ENCODE results near the gene AATK.
"Not testable (repeated sequence)": the region's sequence is repeated elsewhere in the genome, so short reads cannot be mapped to it uniquely, and the experiment has no call there.

AATK gene

DNA sequence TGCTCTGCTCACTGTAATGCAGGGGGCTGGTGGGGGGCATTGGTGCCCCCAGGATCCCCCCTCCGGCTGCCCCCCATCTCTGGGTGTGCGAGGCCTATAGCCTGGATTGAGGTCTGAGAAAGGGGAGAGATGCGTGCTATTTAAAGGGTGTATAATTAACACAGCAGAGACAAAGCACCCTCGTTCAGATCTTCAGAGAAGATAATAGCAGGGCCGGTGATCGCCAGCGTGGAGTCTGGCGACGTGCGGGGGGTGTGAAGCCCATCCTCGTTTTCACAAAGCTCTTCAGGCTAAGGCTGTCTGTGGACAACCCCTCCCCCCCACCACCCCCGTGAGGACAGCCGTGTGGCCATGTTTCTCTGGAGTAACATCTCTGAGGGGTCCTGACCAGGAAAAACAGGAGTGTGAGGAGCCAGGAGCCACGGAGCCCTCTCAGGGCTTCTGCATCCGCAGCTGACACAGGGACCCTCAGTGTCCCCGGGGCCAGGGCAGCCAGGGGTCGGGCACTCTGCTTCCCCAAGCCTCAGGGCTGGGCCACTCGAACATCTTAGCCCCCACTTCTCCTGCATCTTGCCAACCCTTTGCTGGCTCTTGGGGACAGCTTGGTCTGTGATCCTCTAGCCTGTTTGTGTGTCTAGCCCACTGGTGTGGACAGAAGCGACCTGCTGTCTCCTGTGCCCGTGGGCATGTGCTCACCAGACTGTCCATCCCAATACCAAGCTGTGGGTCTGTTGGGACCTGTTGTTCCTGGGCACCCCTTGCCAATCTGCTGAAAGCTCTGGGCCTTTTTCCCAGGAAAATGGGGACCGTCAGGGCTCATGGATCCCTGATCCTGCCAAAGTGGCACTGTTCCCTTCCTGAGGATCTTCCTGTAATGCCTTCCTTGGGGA is 72.2 kb downstream of the AATK start:
- DNase-seq (ENCODE audit: low read depth, low spot score): no peak

DNA sequence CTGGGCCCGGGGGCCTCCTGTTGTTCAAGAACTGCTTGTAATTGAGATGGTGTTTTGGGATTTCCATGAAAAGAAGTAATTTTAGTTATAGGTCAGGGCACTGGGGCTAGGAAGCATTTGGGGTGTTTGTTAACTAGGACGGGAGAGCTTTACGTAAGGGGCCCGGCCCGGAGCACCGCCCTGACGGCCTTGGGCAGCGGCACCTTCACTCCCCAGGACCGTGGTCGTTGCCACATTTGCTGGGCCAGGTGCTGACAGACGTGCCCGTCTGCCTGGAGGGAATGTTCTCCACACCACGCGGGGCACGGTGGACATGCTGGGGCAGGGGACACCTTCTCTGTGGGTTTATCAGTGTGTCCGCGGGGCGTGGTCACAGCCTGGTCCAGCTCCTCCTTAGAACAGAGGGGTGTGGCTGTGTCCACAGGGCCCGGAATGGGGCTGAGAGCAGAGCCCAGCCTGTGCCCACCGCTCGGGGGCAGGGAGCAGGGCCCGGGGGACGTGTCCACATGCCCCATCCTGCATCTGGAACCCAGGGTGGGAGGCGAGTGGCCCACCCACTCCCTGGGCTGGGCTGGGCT is 73.4 kb downstream of the AATK start:
- no peak for DNase-seq (ENCODE audit: low read depth, low spot score)

DNA sequence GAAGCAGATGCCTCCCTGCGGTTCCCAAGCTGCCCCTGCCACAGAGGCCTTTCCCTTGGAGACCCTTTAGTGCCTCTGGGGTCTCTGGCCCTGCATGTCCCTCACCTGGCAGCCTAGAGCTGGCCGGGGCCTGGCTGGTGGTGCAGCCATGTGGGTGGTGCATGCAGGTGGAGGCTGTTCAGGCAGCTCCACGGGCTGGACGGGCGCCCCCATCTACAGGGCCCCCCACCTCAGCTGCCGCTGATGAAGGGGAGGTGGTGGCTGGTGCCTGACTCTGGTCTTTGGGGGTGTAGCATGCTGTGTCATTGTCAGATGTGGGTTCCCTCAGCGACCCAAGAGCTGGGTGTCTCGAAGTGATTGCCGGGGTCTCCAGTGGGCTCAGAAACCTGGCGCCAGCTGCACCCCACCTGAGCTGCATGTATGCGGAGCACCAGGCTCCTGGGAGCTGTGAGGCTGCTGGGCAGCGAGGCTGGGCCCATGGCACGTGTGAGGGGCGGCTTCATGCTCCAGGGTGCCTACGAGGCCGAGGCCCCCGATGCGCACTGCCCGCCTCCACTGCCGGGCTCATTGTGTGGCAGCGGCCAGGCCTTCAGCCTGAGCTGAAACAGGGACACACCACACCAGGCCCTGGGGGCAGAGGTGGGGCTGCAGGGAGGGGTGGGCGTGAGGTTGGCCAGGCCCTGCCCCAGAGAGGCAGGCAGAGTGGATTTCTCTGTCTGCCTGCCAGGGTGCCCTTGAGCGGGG is 74.1 kb downstream of the AATK start:
- no peak for DNase-seq (ENCODE audit: low read depth, low spot score)

DNA sequence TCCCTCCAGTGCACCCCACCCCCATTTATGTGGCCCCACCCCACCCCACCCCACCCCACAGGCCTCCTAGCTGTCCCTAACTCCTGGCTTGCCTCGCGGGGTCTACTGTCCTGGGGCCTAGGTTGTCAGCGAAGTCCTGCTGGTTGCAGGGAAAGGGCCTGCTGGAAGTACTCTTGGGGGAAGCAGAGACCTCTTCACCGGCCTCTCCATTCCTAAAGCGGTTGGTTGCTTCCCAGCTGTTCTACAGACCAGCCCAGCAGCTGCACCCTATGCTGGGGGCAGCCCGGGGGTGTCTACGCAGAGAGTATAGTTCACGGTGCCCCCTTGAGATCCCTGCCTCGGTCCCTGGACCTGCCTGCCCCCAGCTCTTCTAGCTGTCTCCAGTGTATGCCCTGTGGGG is 74.9 kb downstream of the AATK start:
- no peak for DNase-seq (ENCODE audit: low read depth, low spot score)

DNA sequence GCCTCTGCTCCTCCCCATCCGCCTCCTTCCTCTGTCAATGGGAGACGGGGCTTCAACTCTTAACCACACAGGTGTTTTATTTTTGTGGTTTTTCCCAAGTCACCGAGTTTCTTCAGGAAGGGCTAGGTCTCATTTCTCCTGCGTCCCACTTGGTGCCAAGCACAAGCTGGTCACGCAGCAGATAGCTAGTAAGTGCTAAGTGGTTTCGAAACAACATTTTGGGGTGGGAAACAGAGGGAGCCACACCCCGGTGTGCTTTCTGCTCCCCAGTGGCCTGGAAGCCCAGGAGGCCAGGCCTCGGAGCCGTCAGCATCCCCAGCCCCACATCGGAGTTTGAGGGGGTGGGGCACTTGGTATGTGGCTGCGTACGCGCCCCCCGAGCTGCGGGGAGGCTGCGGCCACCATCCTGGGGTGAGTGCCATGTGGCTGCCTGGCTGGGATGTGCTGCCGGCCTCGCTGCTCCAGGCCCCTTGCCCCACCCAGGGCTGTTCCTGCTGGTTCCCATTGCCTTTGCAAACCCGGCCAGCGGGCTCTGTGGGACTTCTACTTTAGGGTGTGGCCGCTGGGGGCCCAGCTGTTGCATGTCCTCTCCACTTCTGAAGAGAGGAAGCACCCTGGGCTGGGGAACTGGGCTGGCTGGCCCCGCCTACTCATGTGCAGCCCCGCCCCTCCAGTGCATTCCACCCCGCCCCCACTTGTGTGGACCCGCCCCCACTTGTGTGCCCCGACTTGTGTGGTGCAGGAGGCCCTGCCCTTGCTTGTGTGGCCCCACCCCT is 75.5 kb downstream of the AATK start:
- no peak for DNase-seq (ENCODE audit: low read depth, low spot score)

GRCh38 chr17:81086789-81087551 is 79.1 kb downstream of the AATK start:
- no peak for DNase-seq (ENCODE audit: low read depth, low spot score)

DNA sequence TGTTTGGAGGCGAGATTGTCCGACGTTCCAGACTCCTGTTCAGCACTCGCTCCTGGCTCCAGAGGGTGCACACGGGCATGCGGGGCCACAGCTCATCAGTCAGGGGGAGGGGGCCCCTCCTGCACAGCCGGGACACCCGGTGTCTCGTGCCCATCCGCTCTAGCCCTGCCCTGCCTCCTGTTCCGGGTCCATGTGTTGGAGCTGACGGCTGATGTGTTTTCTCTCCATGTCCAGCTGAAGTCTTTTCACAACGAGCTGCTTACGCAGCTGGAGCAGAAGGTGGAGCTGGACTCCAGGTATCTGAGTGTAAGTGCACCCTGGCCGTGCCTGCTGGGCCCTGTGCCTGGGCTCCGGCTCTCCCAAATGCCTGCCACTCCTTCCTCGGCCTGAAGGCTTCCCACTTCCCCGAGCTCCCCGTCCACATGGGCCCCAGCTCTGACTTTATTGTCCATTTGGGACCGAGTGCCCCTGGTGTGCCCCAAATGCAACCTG is 80.6 kb downstream of the AATK start:
- no peak for DNase-seq (ENCODE audit: low read depth, low spot score)

GRCh38 chr17:81084680-81085419 is 81.2 kb downstream of the AATK start:
- no peak for DNase-seq (ENCODE audit: low read depth, low spot score)

DNA sequence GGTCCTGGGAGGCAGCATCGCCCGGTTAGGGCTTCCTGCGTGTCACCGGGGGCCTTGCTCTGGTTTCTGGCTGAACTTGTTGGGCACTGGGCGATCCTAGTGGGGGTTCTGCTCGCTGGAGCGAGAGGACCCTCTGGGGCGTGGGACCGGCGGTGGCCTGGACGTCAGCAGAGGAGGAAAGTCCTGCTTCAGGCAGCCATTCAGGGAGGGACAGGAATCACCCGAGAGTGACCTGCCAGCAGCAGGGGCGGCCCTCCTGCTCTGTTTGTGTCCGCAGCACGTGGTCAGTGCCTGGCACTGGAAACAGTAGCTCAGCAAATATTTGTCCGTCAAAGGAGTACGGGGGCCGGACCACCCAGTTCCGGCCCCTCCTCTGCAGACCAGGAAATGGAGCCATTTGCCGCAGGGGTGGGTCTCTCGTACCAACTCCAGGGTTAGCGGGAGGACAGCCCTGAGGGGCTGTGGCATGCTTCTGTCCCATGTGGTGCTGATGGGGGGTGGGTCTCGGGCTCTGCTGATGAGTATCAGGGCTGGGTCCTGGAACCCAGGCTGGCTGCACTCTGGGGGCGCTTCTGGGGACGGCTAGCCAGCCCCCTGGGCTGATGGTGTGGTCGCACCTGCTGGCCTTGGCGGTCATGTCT is 82.8 kb downstream of the AATK start:
- no peak for DNase-seq (ENCODE audit: low read depth, low spot score)

GRCh38 chr17:81082177-81083073 is 83.6 kb downstream of the AATK start:
- no peak for DNase-seq (ENCODE audit: low read depth, low spot score)

GRCh38 chr17:81081222-81082176 is 84.5 kb downstream of the AATK start:
- no peak for DNase-seq (ENCODE audit: low read depth, low spot score)

DNA sequence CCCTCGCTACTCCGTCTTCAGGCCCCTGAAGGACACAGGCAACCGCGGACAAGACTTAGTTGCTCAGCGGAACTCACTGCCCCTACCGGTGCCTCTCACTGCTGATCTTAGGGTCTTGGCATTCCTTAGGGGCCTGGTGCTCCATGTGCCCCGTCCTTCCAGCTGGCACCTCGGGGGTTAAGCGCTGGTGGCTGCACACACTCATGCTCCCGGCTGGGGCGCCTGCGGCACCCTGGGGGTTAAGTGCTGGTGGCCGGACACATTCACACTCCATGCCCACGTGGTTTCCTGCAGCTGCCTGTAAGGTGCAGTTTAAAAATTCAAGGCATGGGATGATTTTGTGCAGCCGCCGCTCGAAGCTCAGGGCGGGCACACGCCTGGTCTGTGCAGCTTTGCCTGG is 86.0 kb downstream of the AATK start:
- DNase-seq (ENCODE audit: low read depth, low spot score): no peak

- not testable (repeated sequence) for DNase-seq (ENCODE audit: low read depth, low spot score)
Observed at GRCh38 chr17:81078026-81078913, 87.8 kb downstream of the AATK start.

DNA sequence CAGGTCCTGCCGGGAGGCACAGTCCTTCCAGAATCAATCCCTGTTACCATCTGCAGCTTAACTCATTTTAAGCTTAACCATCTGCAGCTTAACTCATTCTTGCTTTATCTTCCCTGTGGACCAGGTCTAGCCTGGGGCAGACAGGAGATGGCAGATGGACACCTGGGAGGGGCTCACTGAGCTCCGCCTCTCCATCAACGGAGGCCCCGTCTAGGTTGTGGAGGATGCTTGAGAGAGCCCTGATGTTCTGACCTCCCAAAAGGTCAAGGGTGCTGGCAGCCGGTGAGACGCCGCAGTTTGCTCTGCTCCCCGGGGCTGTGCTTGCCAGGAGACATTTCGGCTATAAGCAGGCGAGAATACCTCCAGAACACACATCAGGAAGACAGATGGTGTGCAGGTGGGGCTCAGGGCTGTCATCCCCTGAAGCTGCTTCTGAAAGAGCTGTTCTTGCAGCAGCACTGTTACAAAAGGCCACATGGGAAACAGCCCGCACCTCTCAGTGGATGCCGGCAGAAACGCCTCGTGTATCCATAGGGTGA is 89.8 kb downstream of the AATK start:
- no peak for DNase-seq (ENCODE audit: low read depth, low spot score)

DNA sequence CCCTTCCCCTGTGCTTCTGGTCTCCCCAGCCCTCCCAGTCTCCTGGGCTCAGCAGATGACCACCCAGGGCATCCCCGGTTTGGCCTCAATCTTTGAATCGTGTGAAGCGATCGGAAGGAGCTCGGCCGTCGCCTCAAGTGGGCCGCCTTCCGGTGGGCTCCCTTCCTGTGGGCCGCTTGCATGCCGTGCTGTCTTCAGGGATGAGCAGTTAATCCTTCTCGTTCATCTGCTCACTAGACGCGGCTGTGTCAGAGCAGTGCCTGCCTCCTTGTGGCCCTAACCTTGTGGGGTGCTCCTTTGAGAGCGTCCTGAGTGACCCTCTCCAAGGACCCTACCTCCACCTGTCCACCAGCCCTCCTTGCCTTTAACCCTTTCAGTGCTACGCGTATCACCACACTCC is 90.7 kb downstream of the AATK start:
- no peak for DNase-seq (ENCODE audit: low read depth, low spot score)

GRCh38 chr17:81074875-81075274 is 91.1 kb downstream of the AATK start:
- no peak for DNase-seq (ENCODE audit: low read depth, low spot score)
